ENCODE results near the gene FAM117A. TPM values are rescaled to one million over a fixed set of nuclear protein-coding genes. Genes with fewer than 3 reads are reported as not detected.

FAM117A gene
- total RNA-seq, 1 experiment from 2014 or later: 10.1 TPM

DNA sequence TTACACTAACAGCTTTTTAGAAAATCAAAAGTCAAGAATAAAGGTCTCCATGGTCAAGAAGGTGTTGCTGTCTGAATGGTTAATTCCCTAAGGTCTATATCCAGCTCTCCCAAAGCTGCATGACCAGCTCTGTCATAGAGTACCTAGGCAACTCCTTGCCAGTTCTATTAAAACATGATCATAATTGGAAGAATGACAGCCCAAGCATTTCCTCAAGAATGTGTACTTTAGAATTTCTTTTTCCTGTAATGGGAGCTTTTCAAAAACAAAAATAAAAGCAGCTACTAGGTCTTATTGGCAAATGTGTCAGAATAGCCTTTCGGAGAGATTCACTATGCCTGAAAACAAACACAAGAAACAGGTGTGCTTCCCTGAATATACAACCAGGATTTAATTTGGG lies 93.9 kb downstream of the FAM117A start:
- no peak for TF ChIP-seq EZH2 (IDR thresholded peaks at IDR 0.05; ENCODE audit: borderline replicate concordance, low read depth, low read length, poor library complexity, severe bottlenecking)
- TF ChIP-seq, protein P1, sequence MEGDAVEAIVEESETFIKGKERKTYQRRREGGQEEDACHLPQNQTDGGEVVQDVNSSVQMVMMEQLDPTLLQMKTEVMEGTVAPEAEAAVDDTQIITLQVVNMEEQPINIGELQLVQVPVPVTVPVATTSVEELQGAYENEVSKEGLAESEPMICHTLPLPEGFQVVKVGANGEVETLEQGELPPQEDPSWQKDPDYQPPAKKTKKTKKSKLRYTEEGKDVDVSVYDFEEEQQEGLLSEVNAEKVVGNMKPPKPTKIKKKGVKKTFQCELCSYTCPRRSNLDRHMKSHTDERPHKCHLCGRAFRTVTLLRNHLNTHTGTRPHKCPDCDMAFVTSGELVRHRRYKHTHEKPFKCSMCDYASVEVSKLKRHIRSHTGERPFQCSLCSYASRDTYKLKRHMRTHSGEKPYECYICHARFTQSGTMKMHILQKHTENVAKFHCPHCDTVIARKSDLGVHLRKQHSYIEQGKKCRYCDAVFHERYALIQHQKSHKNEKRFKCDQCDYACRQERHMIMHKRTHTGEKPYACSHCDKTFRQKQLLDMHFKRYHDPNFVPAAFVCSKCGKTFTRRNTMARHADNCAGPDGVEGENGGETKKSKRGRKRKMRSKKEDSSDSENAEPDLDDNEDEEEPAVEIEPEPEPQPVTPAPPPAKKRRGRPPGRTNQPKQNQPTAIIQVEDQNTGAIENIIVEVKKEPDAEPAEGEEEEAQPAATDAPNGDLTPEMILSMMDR (conservative IDR thresholded peaks at IDR 0.05; ENCODE audit: low read depth, low read length): no peak
- Histone ChIP-seq H3K27me3 (replicated peaks; ENCODE audit: insufficient read depth, low read depth, low read length, poor library complexity) (no peaks in the 10 kb centered on the region), H3K9me3 (ENCODE audit: low read depth, low read length, poor library complexity, severe bottlenecking) (no peaks in the 10 kb centered on the region), H3K36me3 (ENCODE audit: insufficient read depth, low read length, poor library complexity, severe bottlenecking) (no peaks in the 10 kb centered on the region), H3K27ac (ENCODE audit: low read depth, low read length, poor library complexity, severe bottlenecking) (no peak overlapping the region), H3K4me1 (ENCODE audit: insufficient read depth, low read length, poor library complexity, severe bottlenecking) (peaks cover 4% of the 10 kb centered on the region), H3K4me3 (ENCODE audit: low read depth, low read length, poor library complexity, severe bottlenecking) (no peak overlapping the region)
- POLR2A ChIA-PET (ENCODE audit: low non-redundant PET): no interaction called here
- intact Hi-C loops (cut with micrococcal nuclease; ENCODE audit: unreplicated experiment): no loop called here
- no peak for DNase-seq (ENCODE audit: low spot score)
- BruUV-seq (replicated peaks): no TSS peak
- CTCF ChIA-PET: no interaction called here

DNA sequence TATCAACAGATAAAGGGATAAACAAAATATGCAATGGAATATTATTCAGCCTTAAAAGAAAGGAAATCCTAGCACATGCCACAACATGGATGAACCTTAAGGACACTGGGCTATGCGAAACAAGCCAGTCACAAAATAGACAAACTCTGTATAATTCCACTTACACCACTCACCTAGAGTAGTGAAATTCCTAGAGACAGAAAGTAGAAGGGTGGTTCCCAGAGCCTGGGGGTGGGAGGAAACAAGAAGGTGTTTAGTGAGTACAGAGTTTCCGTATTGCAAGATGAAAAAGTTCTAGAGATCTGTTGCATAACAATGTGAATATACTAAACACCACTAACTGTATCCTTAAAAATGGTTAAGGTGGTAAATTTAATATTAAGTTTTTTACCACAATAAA lies 96.1 kb downstream of the FAM117A start:
- H3K36me3 ChIP-seq (ENCODE audit: insufficient read depth, low read length, poor library complexity, severe bottlenecking): no peaks in the 10 kb centered on the region
- no peak overlapping the region for H3K27ac ChIP-seq (ENCODE audit: low read depth, low read length, poor library complexity, severe bottlenecking)
- no peaks in the 10 kb centered on the region for H3K27me3 ChIP-seq (replicated peaks; ENCODE audit: insufficient read depth, low read depth, low read length, poor library complexity)
- BruUV-seq (replicated peaks): no TSS peak
- H3K4me3 ChIP-seq (ENCODE audit: low read depth, low read length, poor library complexity, severe bottlenecking): no peak overlapping the region
- intact Hi-C loops (cut with micrococcal nuclease; ENCODE audit: unreplicated experiment): no loop called here
- H3K9me3 ChIP-seq (ENCODE audit: low read depth, low read length, poor library complexity, severe bottlenecking): no peaks in the 10 kb centered on the region
- TF ChIP-seq, protein P1 (conservative IDR thresholded peaks at IDR 0.05; ENCODE audit: low read depth, low read length): no peak
- TF ChIP-seq EZH2 (IDR thresholded peaks at IDR 0.05; ENCODE audit: borderline replicate concordance, low read depth, low read length, poor library complexity, severe bottlenecking): no peak
- no peaks in the 10 kb centered on the region for H3K4me1 ChIP-seq (ENCODE audit: insufficient read depth, low read length, poor library complexity, severe bottlenecking)
- ChIA-PET POLR2A (ENCODE audit: low non-redundant PET) (no interaction called here), CTCF (no interaction called here)
- no peak for DNase-seq (ENCODE audit: low spot score)

DNA sequence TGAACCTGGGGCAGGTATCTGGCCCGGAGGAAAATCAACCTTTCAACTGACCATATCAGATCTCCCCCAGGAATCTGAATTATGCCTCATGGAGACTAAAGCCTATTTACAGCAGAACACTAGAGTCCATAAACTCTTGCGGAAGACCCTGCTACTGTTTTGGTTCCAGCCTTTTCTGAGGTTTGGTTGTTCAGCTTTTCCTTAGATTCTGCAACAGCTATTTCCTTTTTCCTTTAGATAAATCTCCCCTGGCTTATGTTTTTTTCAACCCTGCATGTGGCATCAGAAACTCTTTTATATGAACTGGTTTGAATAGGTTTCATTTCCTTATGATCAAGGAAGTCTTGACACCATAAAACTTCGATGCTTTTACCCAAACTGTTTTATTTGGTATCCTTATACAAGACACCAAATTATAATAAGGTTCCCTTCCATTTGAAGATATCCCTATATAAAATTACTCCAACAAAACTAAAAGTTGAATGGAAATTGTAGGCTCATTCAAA lies 99.2 kb downstream of the FAM117A start:
- H3K36me3 ChIP-seq (ENCODE audit: insufficient read depth, low read length, poor library complexity, severe bottlenecking): no peaks in the 10 kb centered on the region
- ChIA-PET CTCF (no interaction called here), POLR2A (ENCODE audit: low non-redundant PET) (no interaction called here)
- no peak overlapping the region for H3K27ac ChIP-seq (ENCODE audit: low read depth, low read length, poor library complexity, severe bottlenecking)
- no peaks in the 10 kb centered on the region for H3K4me1 ChIP-seq (ENCODE audit: insufficient read depth, low read length, poor library complexity, severe bottlenecking)
- intact Hi-C loops (cut with micrococcal nuclease; ENCODE audit: unreplicated experiment): no loop called here
- no TSS peak for BruUV-seq (replicated peaks)
- no peak overlapping the region for H3K4me3 ChIP-seq (ENCODE audit: low read depth, low read length, poor library complexity, severe bottlenecking)
- no peak for DNase-seq (ENCODE audit: low spot score)
- H3K9me3 ChIP-seq (ENCODE audit: low read depth, low read length, poor library complexity, severe bottlenecking): no peaks in the 10 kb centered on the region
- no peaks in the 10 kb centered on the region for H3K27me3 ChIP-seq (replicated peaks; ENCODE audit: insufficient read depth, low read depth, low read length, poor library complexity)
- TF ChIP-seq, protein P1 (conservative IDR thresholded peaks at IDR 0.05; ENCODE audit: low read depth, low read length): no peak
- no peak for TF ChIP-seq EZH2 (IDR thresholded peaks at IDR 0.05; ENCODE audit: borderline replicate concordance, low read depth, low read length, poor library complexity, severe bottlenecking)

Other genes with a start within 250 kb of the FAM117A start
- 0.21 and 0.46 TPM in 2 replicates for gene NXPH3, start 188.3 kb downstream of the FAM117A start, total RNA-seq (2021)
- gene SPOP, start 86.0 kb downstream of the FAM117A start, total RNA-seq (2021): 53.4 and 66.6 TPM in 2 replicates
- 104 and 106 TPM in 2 replicates for gene SLC35B1, start 56.2 kb downstream of the FAM117A start, total RNA-seq (2021)
- 94.0 and 96.2 TPM in 2 replicates for gene KAT7, start 24.6 kb upstream of the FAM117A start, total RNA-seq (2021)
- gene TAC4, start 83.9 kb upstream of the FAM117A start, total RNA-seq (2021): not detected in 2 replicates
- 0.82 and 1.0 TPM in 2 replicates for gene DLX4, start 205.1 kb upstream of the FAM117A start, total RNA-seq (2021)
- gene DLX3, start 231.1 kb upstream of the FAM117A start, total RNA-seq (2021): 0.20 TPM in 1 of 2 replicates, not detected in the other